MCF 10A (cell line): ENCODE data around the gene HEPHL1. TPM values are rescaled to one million over a fixed set of nuclear protein-coding genes. Genes with fewer than 3 reads are reported as not detected.
A peak's percentile ranks its signal among the peaks of the same experiment; 100 is the strongest.

Source experiments
- BruUV-seq: library from RNA; stranded (reverse); fragments of 400-500 nt; replicated peaks from 2 replicates; lab custom pipeline; 2021; lab: Mats Ljungman, UMichigan
- CTCF ChIA-PET: fragments of 300-600 bp; sonication (Branson Sonifier 250); formaldehyde crosslinking; extraction: SDS; loops from one replicate; lab custom pipeline; 2021; ENCODE audit warnings: antibody characterized with exemption, inconsistent platforms; lab: Yijun Ruan, JAX
- POLR2A ChIA-PET: fragments of 300-600, 350-650 bp; sonication (Branson Sonifier 250); formaldehyde crosslinking; extraction: SDS; loops from one replicate; lab custom pipeline; 2020; ENCODE audit warnings: antibody characterized with exemption, inconsistent platforms; lab: Yijun Ruan, JAX
- DNase-seq: peaks from one replicate; pipeline ENCODE4 v3.0.0-alpha.2; 2018; ENCODE audit not compliant: unreplicated experiment
- H3K27ac Mint-ChIP-seq: one replicate; pipeline ENCODE4 v1.8.0; 2022; ENCODE audit warnings: mild to moderate bottlenecking, low read depth, mixed read lengths; ENCODE audit not compliant: unreplicated experiment
- H3K27me3 Mint-ChIP-seq: one replicate; pipeline ENCODE4 v1.8.0; 2022; ENCODE audit warnings: mixed read lengths; ENCODE audit not compliant: insufficient read depth, unreplicated experiment
- H3K36me3 Mint-ChIP-seq: one replicate; pipeline ENCODE4 v1.8.0; 2022; ENCODE audit warnings: mild to moderate bottlenecking, moderate library complexity, mixed read lengths; ENCODE audit not compliant: insufficient read depth, unreplicated experiment
- H3K4me1 Mint-ChIP-seq: one replicate; pipeline ENCODE4 v1.8.0; 2022; ENCODE audit warnings: mixed read lengths; ENCODE audit not compliant: insufficient read depth, unreplicated experiment
- H3K4me3 Mint-ChIP-seq: one replicate; pipeline ENCODE4 v1.8.0; 2022; ENCODE audit warnings: mild to moderate bottlenecking, moderate library complexity, mixed read lengths; ENCODE audit not compliant: unreplicated experiment
- H3K9me3 Mint-ChIP-seq: one replicate; pipeline ENCODE4 v1.8.0; 2022; ENCODE audit warnings: mixed read lengths; ENCODE audit not compliant: unreplicated experiment
- CTCF ChIP-seq: fragments of 200-600 bp; IDR thresholded peaks from one replicate; pipeline ENCODE4 v1.8.0; 2022; ENCODE audit warnings: antibody characterized with exemption, mild to moderate bottlenecking; ENCODE audit not compliant: unreplicated experiment
- intact Hi-C: fragments of 100-400 bp; cut with micrococcal nuclease; formaldehyde crosslinking; loops from 2 replicates; pipeline ENCODE4 v1.14.1; 2022
- total RNA-seq: library from RNA; stranded (reverse); gene quantifications from 2 replicates; pipeline ENCODE4 v1.2.3, GENCODE V29; 2022

HEPHL1 gene
- total RNA-seq, 1 experiment from 2014 or later: not detected

GRCh38 chr11:93983542-93984195, 37.5 kb upstream of the HEPHL1 start:
- peaks cover 18% of the 10 kb centered on the region for H3K4me1 Mint-ChIP-seq
- no peak for DNase-seq
- no peak overlapping the region for H3K27ac Mint-ChIP-seq
- BruUV-seq: no TSS peak
- H3K36me3 Mint-ChIP-seq: peaks cover 7% of the 10 kb centered on the region
- H3K9me3 Mint-ChIP-seq: no peaks in the 10 kb centered on the region
- H3K27me3 Mint-ChIP-seq: no peaks in the 10 kb centered on the region
- ChIA-PET POLR2A (no interaction called here), CTCF (interaction anchor here (0.9 kb wide), 1 partner anchor 62 kb away, joined by 3 read pairs; no protein-coding TSS in a partner anchor)
- intact Hi-C loops: no loop called here
- TF ChIP-seq CTCF: no peak
- no peak overlapping the region for H3K4me3 Mint-ChIP-seq

GRCh38 chr11:93984196-93984567, 37.0 kb upstream of the HEPHL1 start:
- no TSS peak for BruUV-seq
- Mint-ChIP-seq H3K4me3 (no peak overlapping the region), H3K4me1 (peaks cover 18% of the 10 kb centered on the region), H3K9me3 (no peaks in the 10 kb centered on the region), H3K27me3 (no peaks in the 10 kb centered on the region), H3K36me3 (peaks cover 7% of the 10 kb centered on the region), H3K27ac (no peak overlapping the region)
- intact Hi-C loops: no loop called here
- no peak for DNase-seq
- ChIA-PET CTCF (no interaction called here), POLR2A (no interaction called here)
- no peak for TF ChIP-seq CTCF

GRCh38 chr11:93984936-93985335, 36.2 kb upstream of the HEPHL1 start:
- intact Hi-C loops: no loop called here
- TF ChIP-seq CTCF: no peak
- H3K4me1 Mint-ChIP-seq: peaks cover 18% of the 10 kb centered on the region

GRCh38 chr11:93986716-93987115, 34.4 kb upstream of the HEPHL1 start:
- CTCF ChIA-PET: interaction anchor here (0.6 to 1.0 kb wide), 2 partner anchors 10 to 91 kb away, joined by 3 read pairs; no protein-coding TSS in a partner anchor
- TF ChIP-seq CTCF: no peak
- H3K4me1 Mint-ChIP-seq: peaks cover 18% of the 10 kb centered on the region
- H3K27me3 Mint-ChIP-seq: no peaks in the 10 kb centered on the region
- peak; percentile 80 for DNase-seq
- POLR2A ChIA-PET: interaction anchor here (1.8 kb wide), 1 partner anchor 142 kb away, joined by 6 read pairs; the partner anchor contains the start of gene PANX1
- H3K36me3 Mint-ChIP-seq: peaks cover 7% of the 10 kb centered on the region
- no peaks in the 10 kb centered on the region for H3K9me3 Mint-ChIP-seq
- H3K4me3 Mint-ChIP-seq: no peak overlapping the region
- BruUV-seq: no TSS peak
- H3K27ac Mint-ChIP-seq: no peak overlapping the region
- intact Hi-C loops: no loop called here

More at GRCh38 chr11:93984936-93985335, 36.2 kb upstream of the HEPHL1 start:
- ChIA-PET POLR2A (interaction anchor here (0.5 to 1.3 kb wide), 2 partner anchors 143 to 452 kb away, joined by 3 to 4 read pairs; no protein-coding TSS in a partner anchor), CTCF (interaction anchor here (0.6 kb wide), 1 partner anchor 87 kb away, joined by 3 read pairs; no protein-coding TSS in a partner anchor)
- Mint-ChIP-seq H3K27me3 (no peaks in the 10 kb centered on the region), H3K4me3 (no peak overlapping the region), H3K9me3 (no peaks in the 10 kb centered on the region), H3K27ac (no peak overlapping the region), H3K36me3 (peaks cover 7% of the 10 kb centered on the region)
- no TSS peak for BruUV-seq
- DNase-seq: no peak
